Measurements from ENCODE around the gene DCTN3. TPM values are rescaled to one million over a fixed set of nuclear protein-coding genes. Genes with fewer than 3 reads are reported as not detected.
"Not testable (repeated sequence)": the region's sequence is repeated elsewhere in the genome, so short reads cannot be mapped to it uniquely, and the experiment has no call there.

DCTN3 gene
- total RNA-seq, 2 donors from 2014 or later: 59.1 to 154 TPM

- Histone ChIP-seq H3K4me1 (peaks cover 0 to 29% of the 10 kb centered on the region in 2 donors), H3K27ac (no peak overlapping the region), H3K36me3 (peaks cover 16% of the 10 kb centered on the region), H3K9me3 (no peaks in the 10 kb centered on the region), H3K27me3 (no peaks in the 10 kb centered on the region), H3K4me3 (no peak overlapping the region)
- no peak for TF ChIP-seq CTCF (IDR thresholded peaks at IDR 0.05)
- no peak for DNase-seq (ENCODE audit: low spot score)
Measured at GRCh38 chr9:34644766-34645314, 24.5 kb upstream of the DCTN3 start.

- no peak overlapping the region for H3K27ac ChIP-seq
- no peak overlapping the region for H3K4me3 ChIP-seq
- DNase-seq (ENCODE audit: low spot score): no peak
- TF ChIP-seq CTCF (IDR thresholded peaks at IDR 0.05): no peak
- no peaks in the 10 kb centered on the region for H3K36me3 ChIP-seq
- no peaks in the 10 kb centered on the region for H3K27me3 ChIP-seq
- no peaks in the 10 kb centered on the region for H3K9me3 ChIP-seq
- peaks cover 0 to 20% of the 10 kb centered on the region in 2 donors for H3K4me1 ChIP-seq
Measured at GRCh38 chr9:34642679-34643078, 22.4 kb upstream of the DCTN3 start.

- not testable (repeated sequence) for H3K27ac ChIP-seq; H3K27me3 ChIP-seq; H3K9me3 ChIP-seq; H3K4me3 ChIP-seq; H3K36me3 ChIP-seq; DNase-seq (ENCODE audit: low spot score)
- H3K4me1 ChIP-seq: peaks cover 0 to 19% of the 10 kb centered on the region in 2 donors
Measured at GRCh38 chr9:34639322-34639721, 19.0 kb upstream of the DCTN3 start.

- DNase-seq (ENCODE audit: low spot score): no peak
- peak overlapping the region; percentile 49 to 81 for H3K4me3 ChIP-seq
- H3K27me3 ChIP-seq: no peaks in the 10 kb centered on the region
- H3K9me3 ChIP-seq: no peaks in the 10 kb centered on the region
- H3K4me1 ChIP-seq: peaks cover 0 to 19% of the 10 kb centered on the region in 2 donors
- H3K27ac ChIP-seq: peak overlapping the region; percentile 86 to 88
- H3K36me3 ChIP-seq: peaks cover 7% of the 10 kb centered on the region
- no peak for TF ChIP-seq CTCF (IDR thresholded peaks at IDR 0.05)
Measured at GRCh38 chr9:34638138-34638445, 17.8 kb upstream of the DCTN3 start.

GRCh38 chr9:34637356-34638137, 17.3 kb upstream of the DCTN3 start, which contains the start of gene SIGMAR1:
Gene SIGMAR1 (minus strand): TSS chr9:34637787. CDS start chr9:34637697, 90 bp downstream.
- peak; percentile 92 for DNase-seq (ENCODE audit: low spot score)
- Histone ChIP-seq H3K4me1 (peaks cover 0 to 19% of the 10 kb centered on the region in 2 donors), H3K9me3 (no peaks in the 10 kb centered on the region), H3K4me3 (peak within 1 kb of the TSS; percentile 49 to 81), H3K36me3 (peaks cover 7% of the 10 kb centered on the region), H3K27ac (peak within 1 kb of the TSS; percentile 86 to 88), H3K27me3 (no peaks in the 10 kb centered on the region)
- no peak for TF ChIP-seq CTCF (IDR thresholded peaks at IDR 0.05)

- no peak for TF ChIP-seq CTCF (IDR thresholded peaks at IDR 0.05)
- no peaks in the 10 kb centered on the region for H3K27me3 ChIP-seq
- no peak for DNase-seq (ENCODE audit: low spot score)
- H3K9me3 ChIP-seq: no peaks in the 10 kb centered on the region
- H3K27ac ChIP-seq: peak overlapping the region; percentile 86 to 88
- peak overlapping the region; percentile 49 to 81 for H3K4me3 ChIP-seq
- H3K4me1 ChIP-seq: peaks cover 0 to 19% of the 10 kb centered on the region in 2 donors
- peaks cover 7% of the 10 kb centered on the region for H3K36me3 ChIP-seq
Measured at GRCh38 chr9:34636791-34637355, 16.6 kb upstream of the DCTN3 start.
